ENCODE measurements around the gene ENTPD2. TPM values are rescaled to one million over a fixed set of nuclear protein-coding genes. Genes with fewer than 3 reads are reported as not detected.

ENTPD2 gene
- total and polyA plus RNA-seq, 2 donors (not counting 3 experiments of a cell fraction or from before 2014, with no cell fraction given) = not detected

GRCh38 chr9:137038916-137039315 is 14.9 kb downstream of the ENTPD2 start:
- no peaks in the 10 kb centered on the region for H4K20me1 ChIP-seq (replicated peaks; ENCODE audit: control insufficient read depth, extremely low read depth, insufficient read depth, low read length)
- H3K36me3 ChIP-seq (ENCODE audit: control insufficient read depth in 2 of 2, extremely low read depth in 1 of 2, insufficient read depth in 2 of 2, low read length in 2 of 2) = peaks cover 0 to 17% of the 10 kb centered on the region in 2 experiments
- dilution Hi-C loops (cut with MboI; ENCODE audit: extremely low pct_ligation_motif_present, low sequenced_read_pairs) (no loop called here), intact Hi-C loops (cut with micrococcal nuclease) (no loop called here)
- no peak overlapping the region for H3K27ac ChIP-seq (ENCODE audit: insufficient read depth, low read depth, low read length)
- H3K27me3 ChIP-seq (ENCODE audit: control insufficient read depth in 2 of 2, insufficient read depth in 2 of 2, low read length in 2 of 2) = no peaks in the 10 kb centered on the region
- FAIRE-seq (no peak), DNase-seq (ENCODE audit: low read depth, low spot score) (no peak)
- POLR2A ChIA-PET = no interaction called here
- H3K4me3 ChIP-seq (replicated peaks in 1 of 3; ENCODE audit: insufficient read depth in 1 of 3, low read depth in 1 of 3, low read length in 3 of 3) = no peak overlapping the region
- CTCF ChIA-PET = interaction anchor here (2.6 kb wide), 1 partner anchor 10 kb away, joined by 9 read pairs; no protein-coding TSS in a partner anchor
- TF ChIP-seq GATA2 (IDR thresholded peaks at IDR 0.05; ENCODE audit: insufficient read depth, insufficient read length, low read depth, low read length) = no peak
- TF ChIP-seq FOS (IDR thresholded peaks at IDR 0.05; ENCODE audit: borderline replicate concordance, insufficient read depth, low read length) = no peak
- TF ChIP-seq MAX (IDR thresholded peaks at IDR 0.05; ENCODE audit: insufficient read depth, insufficient read length) = no peak
- no peak for TF ChIP-seq CTCF (IDR thresholded peaks at IDR 0.05; ENCODE audit: extremely low read depth in 1 of 2, insufficient read depth in 1 of 2, low read depth in 1 of 2, low read length in 2 of 2)
- TF ChIP-seq POLR2A (IDR thresholded peaks at IDR 0.05; ENCODE audit: low read depth, low read length) = no peak
- TF ChIP-seq MYC (IDR thresholded peaks at IDR 0.05; ENCODE audit: low read depth, low read length) = no peak
- TF ChIP-seq EZH2 (IDR thresholded peaks at IDR 0.05; ENCODE audit: borderline replicate concordance, low read depth, low read length, severe bottlenecking) = no peak
- TF ChIP-seq POLR2AphosphoS5 (IDR thresholded peaks at IDR 0.05; ENCODE audit: insufficient read depth, low read depth, low read length) = no peak
- no peak for TF ChIP-seq JUN (IDR thresholded peaks at IDR 0.05; ENCODE audit: borderline replicate concordance, insufficient read depth, insufficient read length, low read depth)
- peaks cover 23% of the 10 kb centered on the region for H3K4me1 ChIP-seq (ENCODE audit: control insufficient read depth, extremely low read depth, insufficient read depth, low read length)
- H3K79me2 ChIP-seq (ENCODE audit: control insufficient read depth, insufficient read depth, low read length) = peaks cover 17% of the 10 kb centered on the region
- H3K9me3 ChIP-seq (replicated peaks; ENCODE audit: control insufficient read depth, insufficient read depth, low read length) = no peaks in the 10 kb centered on the region
- H3K4me2 ChIP-seq (ENCODE audit: insufficient read depth, low read length) = no peak overlapping the region
- H3K9me1 ChIP-seq (replicated peaks; ENCODE audit: control insufficient read depth, extremely low read depth, insufficient read depth, low read length) = no peaks in the 10 kb centered on the region
- no peak overlapping the region for H3K9ac ChIP-seq (replicated peaks; ENCODE audit: extremely low read depth, insufficient read depth, low read length)
- H2AFZ ChIP-seq (ENCODE audit: low read depth, low read length) = no peak overlapping the region
- BruUV-seq (replicated peaks) = no TSS peak
